ENCODE data around the gene SYNE2.

DNA sequence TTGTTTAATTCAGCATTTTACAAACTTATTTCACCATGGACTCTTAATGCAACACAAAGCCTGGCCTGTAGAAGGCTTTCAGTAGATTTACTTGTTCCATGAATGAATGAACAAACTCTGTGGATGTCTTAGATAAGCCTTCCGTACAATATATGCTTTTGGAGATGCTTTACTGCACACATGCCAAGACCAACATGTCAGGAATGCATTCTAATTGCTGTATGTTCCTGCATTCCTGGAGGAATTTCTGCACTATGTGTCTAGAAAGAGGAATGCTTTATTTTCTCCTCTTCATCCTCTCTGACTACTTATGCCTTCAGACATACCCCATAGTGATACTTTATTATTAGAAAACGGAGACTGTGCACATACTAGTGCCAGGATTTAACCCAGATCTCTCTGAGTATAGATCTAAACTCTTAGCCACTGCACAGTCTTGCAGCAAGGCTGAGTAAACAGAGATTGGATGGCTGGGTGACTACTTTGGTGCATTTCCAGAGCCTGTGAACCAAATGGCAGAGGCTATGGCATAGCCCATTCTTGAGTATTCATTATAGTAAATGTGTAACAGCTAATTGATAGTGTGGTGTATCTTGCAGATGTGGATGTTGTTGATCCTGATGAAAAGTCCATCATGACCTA lies 108.2 kb downstream of the SYNE2 start:
- TF ChIP-seq, protein P1, sequence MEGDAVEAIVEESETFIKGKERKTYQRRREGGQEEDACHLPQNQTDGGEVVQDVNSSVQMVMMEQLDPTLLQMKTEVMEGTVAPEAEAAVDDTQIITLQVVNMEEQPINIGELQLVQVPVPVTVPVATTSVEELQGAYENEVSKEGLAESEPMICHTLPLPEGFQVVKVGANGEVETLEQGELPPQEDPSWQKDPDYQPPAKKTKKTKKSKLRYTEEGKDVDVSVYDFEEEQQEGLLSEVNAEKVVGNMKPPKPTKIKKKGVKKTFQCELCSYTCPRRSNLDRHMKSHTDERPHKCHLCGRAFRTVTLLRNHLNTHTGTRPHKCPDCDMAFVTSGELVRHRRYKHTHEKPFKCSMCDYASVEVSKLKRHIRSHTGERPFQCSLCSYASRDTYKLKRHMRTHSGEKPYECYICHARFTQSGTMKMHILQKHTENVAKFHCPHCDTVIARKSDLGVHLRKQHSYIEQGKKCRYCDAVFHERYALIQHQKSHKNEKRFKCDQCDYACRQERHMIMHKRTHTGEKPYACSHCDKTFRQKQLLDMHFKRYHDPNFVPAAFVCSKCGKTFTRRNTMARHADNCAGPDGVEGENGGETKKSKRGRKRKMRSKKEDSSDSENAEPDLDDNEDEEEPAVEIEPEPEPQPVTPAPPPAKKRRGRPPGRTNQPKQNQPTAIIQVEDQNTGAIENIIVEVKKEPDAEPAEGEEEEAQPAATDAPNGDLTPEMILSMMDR (conservative IDR thresholded peaks at IDR 0.05; ENCODE audit: low read length), result no peak
- TF ChIP-seq EZH2phosphoT487 (IDR thresholded peaks at IDR 0.05; ENCODE audit: borderline replicate concordance, low read depth, low read length), result no peak
